Activated naive CD8-positive, alpha-beta T cell treated with anti-CD3 and anti-CD28 coated beads for 36 hours (primary cell): ENCODE measurements around the gene SIPA1L3. TPM values are rescaled to one million over a fixed set of nuclear protein-coding genes. Genes with fewer than 3 reads are reported as not detected.

Experiments
- DNase-seq: peaks from one replicate; pipeline ENCODE4 v3.0.0; 2021
- H3K27ac Mint-ChIP-seq: one replicate; pipeline ENCODE4 v1.8.0; 2022; ENCODE audit warnings: mild to moderate bottlenecking, moderate library complexity, mixed read lengths
- H3K27me3 Mint-ChIP-seq: one replicate; pipeline ENCODE4 v1.8.0; 2022; ENCODE audit warnings: mild to moderate bottlenecking, mixed read lengths
- H3K36me3 Mint-ChIP-seq: one replicate; pipeline ENCODE4 v1.8.0; 2021; ENCODE audit warnings: mild to moderate bottlenecking, mixed read lengths
- H3K4me1 Mint-ChIP-seq: one replicate; pipeline ENCODE4 v1.8.0; 2021; ENCODE audit warnings: mixed read lengths
- H3K4me3 Mint-ChIP-seq: one replicate; pipeline ENCODE4 v1.8.0; 2022; ENCODE audit warnings: mild to moderate bottlenecking, moderate library complexity, mixed read lengths
- H3K9me3 Mint-ChIP-seq: one replicate; pipeline ENCODE4 v1.8.0; 2022; ENCODE audit warnings: mixed read lengths
- total RNA-seq, 2 experiments: library from RNA; stranded (reverse); gene quantifications; one replicate each; pipeline ENCODE4 v1.2.3, GENCODE V29; 2021

The SIPA1L3 gene
- total RNA-seq, 2 experiments from 2014 or later, result 9.1 to 9.7 TPM

GRCh38 chr19:38033658-38034491, 126.9 kb downstream of the SIPA1L3 start:
- H3K4me3 Mint-ChIP-seq, result no peak overlapping the region
- no peaks in the 10 kb centered on the region for H3K27me3 Mint-ChIP-seq
- peaks cover 14% of the 10 kb centered on the region for H3K36me3 Mint-ChIP-seq
- H3K27ac Mint-ChIP-seq, result peak overlapping the region; percentile 36
- DNase-seq, result no peak
- no peaks in the 10 kb centered on the region for H3K4me1 Mint-ChIP-seq
- H3K9me3 Mint-ChIP-seq, result peaks cover 5% of the 10 kb centered on the region

- H3K4me3 Mint-ChIP-seq, result no peak overlapping the region
- no peaks in the 10 kb centered on the region for H3K27me3 Mint-ChIP-seq
- no peaks in the 10 kb centered on the region for H3K4me1 Mint-ChIP-seq
Measured at GRCh38 chr19:38034492-38034860, 127.5 kb downstream of the SIPA1L3 start.

GRCh38 chr19:38035515-38036495, 128.8 kb downstream of the SIPA1L3 start:
- Mint-ChIP-seq H3K27ac (no peak overlapping the region), H3K4me1 (no peaks in the 10 kb centered on the region), H3K36me3 (peaks cover 8% of the 10 kb centered on the region), H3K9me3 (peaks cover 3% of the 10 kb centered on the region), H3K27me3 (no peaks in the 10 kb centered on the region), H3K4me3 (no peak overlapping the region)
- DNase-seq, result no peak

More at GRCh38 chr19:38034492-38034860, 127.5 kb downstream of the SIPA1L3 start:
- no peak for DNase-seq
- no peak overlapping the region for H3K27ac Mint-ChIP-seq
- H3K9me3 Mint-ChIP-seq, result peaks cover 5% of the 10 kb centered on the region
- peaks cover 14% of the 10 kb centered on the region for H3K36me3 Mint-ChIP-seq

GRCh38 chr19:38036707-38037611, 130.0 kb downstream of the SIPA1L3 start:
- no peak for DNase-seq
- Mint-ChIP-seq H3K27ac (no peak overlapping the region), H3K27me3 (no peaks in the 10 kb centered on the region), H3K4me3 (no peak overlapping the region), H3K36me3 (peaks cover 2% of the 10 kb centered on the region), H3K4me1 (no peaks in the 10 kb centered on the region), H3K9me3 (peaks cover 2% of the 10 kb centered on the region)

GRCh38 chr19:38039966-38040365, 133.0 kb downstream of the SIPA1L3 start:
- no peak for DNase-seq
- Mint-ChIP-seq H3K36me3 (peaks cover 4% of the 10 kb centered on the region), H3K27ac (no peak overlapping the region), H3K9me3 (peaks cover 3% of the 10 kb centered on the region), H3K4me3 (no peak overlapping the region), H3K27me3 (no peaks in the 10 kb centered on the region), H3K4me1 (no peaks in the 10 kb centered on the region)

GRCh38 chr19:38042132-38042531, 135.1 kb downstream of the SIPA1L3 start:
- H3K4me1 Mint-ChIP-seq, result peaks cover 17% of the 10 kb centered on the region
- no peak for DNase-seq
- no peak overlapping the region for H3K4me3 Mint-ChIP-seq
- H3K27me3 Mint-ChIP-seq, result no peaks in the 10 kb centered on the region
- H3K9me3 Mint-ChIP-seq, result peaks cover 3% of the 10 kb centered on the region
- peaks cover 4% of the 10 kb centered on the region for H3K36me3 Mint-ChIP-seq
- H3K27ac Mint-ChIP-seq, result no peak overlapping the region

- H3K9me3 Mint-ChIP-seq, result peaks cover 3% of the 10 kb centered on the region
- DNase-seq, result no peak
- H3K27me3 Mint-ChIP-seq, result no peaks in the 10 kb centered on the region
- H3K27ac Mint-ChIP-seq, result no peak overlapping the region
- H3K4me1 Mint-ChIP-seq, result peaks cover 33% of the 10 kb centered on the region
- peaks cover 4% of the 10 kb centered on the region for H3K36me3 Mint-ChIP-seq
- no peak overlapping the region for H3K4me3 Mint-ChIP-seq
Measured at GRCh38 chr19:38043649-38044144, 136.7 kb downstream of the SIPA1L3 start.

GRCh38 chr19:38044267-38045111, 137.5 kb downstream of the SIPA1L3 start:
- peaks cover 41% of the 10 kb centered on the region for H3K4me1 Mint-ChIP-seq
- H3K36me3 Mint-ChIP-seq, result peaks cover 4% of the 10 kb centered on the region
- H3K27ac Mint-ChIP-seq, result peak overlapping the region; percentile 62
- DNase-seq, result no peak
- no peaks in the 10 kb centered on the region for H3K27me3 Mint-ChIP-seq
- H3K9me3 Mint-ChIP-seq, result peaks cover 3% of the 10 kb centered on the region
- H3K4me3 Mint-ChIP-seq, result no peak overlapping the region

- H3K36me3 Mint-ChIP-seq, result peaks cover 4% of the 10 kb centered on the region
Measured at GRCh38 chr19:38045554-38046253, 138.7 kb downstream of the SIPA1L3 start.

GRCh38 chr19:38046254-38047048, 139.4 kb downstream of the SIPA1L3 start:
- peaks cover 4% of the 10 kb centered on the region for H3K36me3 Mint-ChIP-seq
- H3K27me3 Mint-ChIP-seq, result no peaks in the 10 kb centered on the region
- DNase-seq, result no peak
- peaks cover 44% of the 10 kb centered on the region for H3K4me1 Mint-ChIP-seq
- H3K4me3 Mint-ChIP-seq, result no peak overlapping the region
- H3K27ac Mint-ChIP-seq, result peak overlapping the region; percentile 96
- H3K9me3 Mint-ChIP-seq, result peaks cover 3% of the 10 kb centered on the region

More at GRCh38 chr19:38045554-38046253, 138.7 kb downstream of the SIPA1L3 start:
- Mint-ChIP-seq H3K9me3 (peaks cover 3% of the 10 kb centered on the region), H3K27me3 (no peaks in the 10 kb centered on the region), H3K4me1 (peaks cover 44% of the 10 kb centered on the region), H3K27ac (peak overlapping the region; percentile 70), H3K4me3 (peak overlapping the region; percentile 20)
- DNase-seq, result no peak

- no peak overlapping the region for H3K4me3 Mint-ChIP-seq
- H3K9me3 Mint-ChIP-seq, result peaks cover under 1% of the 10 kb centered on the region
- peak overlapping the region; percentile 96 for H3K27ac Mint-ChIP-seq
- DNase-seq, result no peak
- peaks cover under 1% of the 10 kb centered on the region for H3K36me3 Mint-ChIP-seq
- H3K4me1 Mint-ChIP-seq, result peaks cover 44% of the 10 kb centered on the region
- no peaks in the 10 kb centered on the region for H3K27me3 Mint-ChIP-seq
Measured at GRCh38 chr19:38047049-38047438, 140.0 kb downstream of the SIPA1L3 start.

- Mint-ChIP-seq H3K9me3 (no peaks in the 10 kb centered on the region), H3K4me1 (peaks cover 44% of the 10 kb centered on the region), H3K27me3 (no peaks in the 10 kb centered on the region), H3K27ac (peak overlapping the region; percentile 96), H3K36me3 (no peaks in the 10 kb centered on the region), H3K4me3 (peak overlapping the region; percentile 75)
- DNase-seq, result no peak
Measured at GRCh38 chr19:38047641-38048040, 140.6 kb downstream of the SIPA1L3 start.
